GM08714 (cell line): Measurements from ENCODE around the gene ZSWIM8.

Experiments used
- H3K4me3 ChIP-seq: fragments of 200-500 bp; sonication (Bioruptor generic); 2 replicates; pipeline ENCODE4 v1.5.1; 2014; ENCODE audit warnings: mild to moderate bottlenecking, low read length, inconsistent platforms
- ZNF274 ChIP-seq: IDR thresholded peaks from 2 replicates; pipeline ENCODE4 v1.6.1; 2012; ENCODE audit warnings: mild to moderate bottlenecking, low read depth, low read length

The ZSWIM8 gene

GRCh38 chr10:73762915-73763314 lies 22.5 kb upstream of the ZSWIM8 start:
- no peak for TF ChIP-seq ZNF274
- H3K4me3 ChIP-seq: no peak overlapping the region

- no peak overlapping the region for H3K4me3 ChIP-seq
- TF ChIP-seq ZNF274: no peak
Observed at GRCh38 chr10:73763343-73763742, 22.1 kb upstream of the ZSWIM8 start.

- no peak overlapping the region for H3K4me3 ChIP-seq
- TF ChIP-seq ZNF274: no peak
Observed at GRCh38 chr10:73765066-73765465, 20.3 kb upstream of the ZSWIM8 start.

- no peak for TF ChIP-seq ZNF274
- H3K4me3 ChIP-seq: no peak overlapping the region
Observed at GRCh38 chr10:73768881-73769280, 16.5 kb upstream of the ZSWIM8 start.

GRCh38 chr10:73769396-73769795 lies 16.0 kb upstream of the ZSWIM8 start:
- TF ChIP-seq ZNF274: no peak
- H3K4me3 ChIP-seq: no peak overlapping the region

GRCh38 chr10:73771722-73772280 lies 13.6 kb upstream of the ZSWIM8 start:
- peak overlapping the region; percentile 89 for H3K4me3 ChIP-seq
- no peak for TF ChIP-seq ZNF274

- no peak for TF ChIP-seq ZNF274
- H3K4me3 ChIP-seq: peak overlapping the region; percentile 89
Observed at GRCh38 chr10:73772281-73773151, 12.9 kb upstream of the ZSWIM8 start.

GRCh38 chr10:73773152-73773879 lies 12.1 kb upstream of the ZSWIM8 start:
- TF ChIP-seq ZNF274: no peak
- H3K4me3 ChIP-seq: peak overlapping the region; percentile 89

- H3K4me3 ChIP-seq: peak overlapping the region; percentile 89; the same call in 1 of the 2 replicates
- TF ChIP-seq ZNF274: no peak
Observed at GRCh38 chr10:73774637-73775036, 10.8 kb upstream of the ZSWIM8 start.

- TF ChIP-seq ZNF274: no peak
Observed at GRCh38 chr10:73779018-73779417, 6.4 kb upstream of the ZSWIM8 start.

GRCh38 chr10:73779539-73780197 lies 5.7 kb upstream of the ZSWIM8 start:
- H3K4me3 ChIP-seq: no peak overlapping the region
- TF ChIP-seq ZNF274: no peak

More at GRCh38 chr10:73779018-73779417, 6.4 kb upstream of the ZSWIM8 start:
- H3K4me3 ChIP-seq: no peak overlapping the region

- no peak overlapping the region; the same call in 1 of the 2 replicates for H3K4me3 ChIP-seq
- no peak for TF ChIP-seq ZNF274
Observed at GRCh38 chr10:73780301-73780700, 5.1 kb upstream of the ZSWIM8 start.

GRCh38 chr10:73780966-73781365 lies 4.4 kb upstream of the ZSWIM8 start:
- TF ChIP-seq ZNF274: no peak

GRCh38 chr10:73781548-73781878 lies 3.9 kb upstream of the ZSWIM8 start:
- no peak for TF ChIP-seq ZNF274

More at GRCh38 chr10:73780966-73781365, 4.4 kb upstream of the ZSWIM8 start:
- H3K4me3 ChIP-seq: peak overlapping the region; percentile 94

More at GRCh38 chr10:73781548-73781878, 3.9 kb upstream of the ZSWIM8 start:
- H3K4me3 ChIP-seq: peak overlapping the region; percentile 94
